Measurements from ENCODE around the gene ATG5.

The ATG5 gene

DNA sequence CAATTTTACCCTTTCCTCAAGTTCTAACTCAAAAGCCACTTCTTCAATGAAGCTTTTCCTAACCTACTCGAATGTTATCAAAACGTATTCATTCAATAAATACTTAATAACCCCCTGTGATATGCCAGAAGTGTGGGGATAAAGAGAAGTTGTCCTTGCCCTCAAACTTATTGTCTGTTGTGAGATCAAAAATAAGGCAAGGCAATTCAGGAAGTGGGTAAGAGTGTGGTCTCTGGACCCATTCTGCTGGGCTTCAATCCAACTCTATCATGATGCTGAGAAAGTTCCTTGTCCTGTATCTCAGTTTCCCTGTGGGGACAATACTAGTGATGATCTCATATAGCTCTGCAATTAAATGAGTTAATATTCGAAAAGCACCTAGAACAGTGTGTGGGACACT, 146.7 kb downstream of the ATG5 start:
- ATAC-seq = no peak

DNA sequence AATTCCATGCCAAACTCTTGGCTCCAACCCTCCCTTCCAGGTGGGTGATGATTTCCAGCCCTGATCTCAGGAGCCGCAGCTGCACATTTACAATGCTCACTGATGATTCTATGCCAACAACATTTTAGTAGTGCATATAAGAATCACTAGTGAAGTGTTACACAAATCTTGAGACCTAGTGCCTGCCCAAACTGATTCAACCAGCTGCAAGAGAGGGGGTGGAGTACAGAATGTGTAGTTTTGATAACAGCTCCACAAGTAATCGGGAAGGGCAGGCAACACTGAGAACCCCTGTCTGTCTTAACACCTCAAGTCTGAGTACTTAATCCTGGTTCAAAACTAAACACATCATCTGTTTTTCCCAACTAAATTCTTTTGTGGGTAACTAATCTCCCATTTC, 147.8 kb downstream of the ATG5 start:
- no peak for ATAC-seq

DNA sequence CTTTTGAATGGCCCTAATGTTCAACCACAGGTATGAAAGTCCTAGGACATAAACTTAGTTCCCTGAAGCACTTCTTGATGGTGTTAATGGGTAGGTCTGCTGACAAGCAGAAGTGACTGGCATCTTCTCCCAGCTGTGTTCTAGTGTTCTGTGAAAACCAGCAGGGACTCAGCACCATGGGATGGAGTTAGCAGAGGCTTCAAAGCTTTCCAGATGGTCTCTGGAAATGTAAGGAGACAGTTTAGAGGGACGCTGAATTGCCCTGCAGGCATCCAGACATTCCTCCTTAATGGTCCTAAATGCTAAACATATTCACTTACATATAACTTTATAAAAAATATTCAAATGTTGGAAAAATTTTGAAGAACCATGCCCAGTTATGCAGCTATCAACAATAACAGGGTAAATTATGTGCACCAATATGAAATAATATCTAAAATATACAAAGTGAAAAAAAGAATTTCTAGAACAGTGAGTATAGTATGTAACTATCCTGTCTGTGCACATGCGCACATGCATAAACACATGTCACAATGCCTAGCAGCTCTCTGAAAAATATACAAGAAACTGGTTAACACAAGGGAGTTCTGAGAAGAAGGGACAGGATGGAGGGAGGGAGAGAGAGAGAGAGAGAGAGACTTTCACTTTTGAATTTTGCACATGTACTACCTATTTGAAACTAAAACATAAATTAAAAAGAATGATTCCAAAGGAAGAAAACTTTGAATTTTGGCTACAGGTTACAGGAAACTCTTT, 152.3 kb downstream of the ATG5 start:
- ATAC-seq = peak in 1 of 2 donors; percentile 25

DNA sequence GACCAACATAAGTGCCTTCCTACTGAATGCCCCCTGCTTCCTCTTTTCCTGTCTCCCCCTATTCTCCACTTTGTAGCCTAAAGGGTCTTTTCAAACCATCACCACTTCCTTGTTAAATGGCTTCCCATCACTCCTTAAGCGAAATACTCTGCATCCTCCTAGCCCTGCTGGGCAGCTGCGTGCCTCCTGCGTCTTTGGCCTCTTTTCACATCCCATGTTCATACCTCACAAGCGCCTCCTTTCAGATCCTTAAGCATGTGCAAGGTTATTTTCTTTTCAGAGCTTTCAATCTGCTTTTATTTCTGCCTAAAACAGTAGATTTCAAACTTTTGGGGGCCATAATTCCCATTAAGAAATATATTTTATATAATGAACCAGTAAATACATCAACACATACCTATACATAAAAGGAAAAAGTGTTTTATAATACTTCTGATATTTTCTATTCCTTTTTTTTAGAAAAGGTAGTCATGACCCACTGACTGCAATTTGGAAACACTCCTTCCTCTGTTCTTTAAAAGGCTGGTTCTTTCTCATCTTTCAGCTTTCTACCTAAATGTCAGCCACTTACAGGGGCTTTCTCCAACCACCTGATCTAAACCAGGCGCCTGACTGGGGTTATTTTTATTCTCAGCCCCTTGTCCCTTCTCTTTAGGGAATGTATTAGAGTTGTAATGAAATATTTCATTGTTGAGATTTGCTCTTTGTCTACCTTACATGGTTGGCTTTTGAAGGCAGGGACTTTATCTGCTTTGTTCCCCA, 155.3 kb downstream of the ATG5 start:
- no peak for ATAC-seq

DNA sequence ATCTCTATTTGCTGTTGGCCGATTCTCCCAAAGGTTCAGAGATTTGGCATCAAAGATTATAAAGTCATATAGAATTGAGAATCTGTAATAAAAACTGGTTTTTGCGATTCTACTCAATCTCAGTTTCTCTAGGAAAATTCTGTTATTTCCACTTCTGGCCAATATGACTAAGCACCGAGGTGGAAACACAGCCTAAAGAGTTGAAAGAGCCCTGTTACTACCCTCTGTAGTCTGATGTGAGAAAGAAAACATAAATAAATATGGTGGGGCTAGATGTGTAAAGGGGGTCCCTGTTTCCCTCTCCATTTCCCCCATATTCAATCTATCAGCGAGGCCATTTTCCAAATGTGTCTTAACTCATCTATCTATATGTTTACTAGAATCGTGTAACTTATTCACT, 156.0 kb downstream of the ATG5 start:
- no peak for ATAC-seq

DNA sequence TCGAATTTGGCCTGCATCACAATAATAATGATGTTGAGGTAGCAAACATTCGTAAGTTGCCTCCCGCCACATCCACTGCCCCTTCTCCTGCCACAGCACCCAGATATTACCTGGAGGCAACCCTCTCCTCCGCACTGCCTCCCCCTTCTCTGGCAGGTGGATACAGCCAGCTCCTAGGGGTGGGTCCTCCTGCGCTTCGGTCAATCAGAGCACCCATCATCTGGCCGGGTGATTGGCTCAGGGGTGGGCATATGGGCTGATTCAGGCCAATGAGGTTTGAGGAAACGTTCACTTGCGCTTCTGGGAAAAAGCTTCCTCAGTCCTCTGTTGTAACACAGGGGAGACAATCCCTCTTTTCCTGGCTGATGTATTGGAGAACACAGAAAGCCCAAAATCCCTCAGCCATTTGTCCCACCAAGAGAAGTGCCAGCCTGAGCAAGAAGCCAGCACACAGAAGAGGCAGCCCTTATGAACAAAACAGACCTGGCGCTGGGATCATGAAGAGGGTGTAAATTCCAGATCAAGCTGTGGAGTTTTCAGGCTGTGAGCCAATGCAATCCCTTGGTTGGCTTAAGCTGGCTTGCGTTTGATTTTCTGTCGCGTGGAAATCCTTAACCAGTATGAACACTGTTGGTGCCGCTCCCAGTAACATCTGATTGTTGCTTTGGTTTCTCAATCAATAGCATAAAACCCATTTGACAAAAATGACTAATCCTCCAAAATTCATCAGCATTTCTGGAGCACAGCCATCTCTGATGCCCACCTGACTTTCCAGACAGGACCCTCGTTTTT, 157.3 kb downstream of the ATG5 start:
- no peak for ATAC-seq

DNA sequence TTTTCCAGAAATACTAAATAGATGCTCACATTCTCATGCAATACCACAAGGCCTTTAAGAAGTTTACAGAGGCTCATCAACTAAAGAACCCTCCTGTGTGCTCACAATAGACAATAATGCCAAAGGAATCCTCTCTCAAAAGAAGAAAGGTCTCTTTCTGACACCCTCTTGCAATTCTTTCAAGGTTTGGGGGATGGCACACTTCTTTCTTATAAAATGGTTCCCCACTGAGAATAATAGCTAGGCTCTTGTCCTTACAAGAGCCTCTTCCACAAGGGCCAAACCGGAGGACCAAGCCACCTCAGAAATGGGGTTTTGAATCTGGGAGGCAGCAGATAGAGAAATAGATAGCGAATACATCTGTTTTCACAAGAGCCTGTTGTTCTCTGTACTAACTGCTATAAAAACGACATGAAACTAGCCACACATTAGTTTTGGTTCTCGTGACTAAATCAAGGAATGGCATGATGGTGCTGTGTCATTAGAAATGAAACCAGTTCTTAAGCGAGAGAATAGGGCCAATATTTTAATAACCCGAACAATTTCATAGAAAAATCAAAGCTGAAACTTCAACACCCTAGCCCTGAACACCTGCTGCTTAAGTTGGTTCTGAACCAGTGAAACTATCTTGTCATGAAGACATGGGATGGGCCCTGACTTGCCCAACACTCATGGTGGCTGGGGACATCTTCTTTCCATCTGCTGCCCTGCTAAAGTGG, 158.3 kb downstream of the ATG5 start:
- peak; percentile 44 for ATAC-seq

DNA sequence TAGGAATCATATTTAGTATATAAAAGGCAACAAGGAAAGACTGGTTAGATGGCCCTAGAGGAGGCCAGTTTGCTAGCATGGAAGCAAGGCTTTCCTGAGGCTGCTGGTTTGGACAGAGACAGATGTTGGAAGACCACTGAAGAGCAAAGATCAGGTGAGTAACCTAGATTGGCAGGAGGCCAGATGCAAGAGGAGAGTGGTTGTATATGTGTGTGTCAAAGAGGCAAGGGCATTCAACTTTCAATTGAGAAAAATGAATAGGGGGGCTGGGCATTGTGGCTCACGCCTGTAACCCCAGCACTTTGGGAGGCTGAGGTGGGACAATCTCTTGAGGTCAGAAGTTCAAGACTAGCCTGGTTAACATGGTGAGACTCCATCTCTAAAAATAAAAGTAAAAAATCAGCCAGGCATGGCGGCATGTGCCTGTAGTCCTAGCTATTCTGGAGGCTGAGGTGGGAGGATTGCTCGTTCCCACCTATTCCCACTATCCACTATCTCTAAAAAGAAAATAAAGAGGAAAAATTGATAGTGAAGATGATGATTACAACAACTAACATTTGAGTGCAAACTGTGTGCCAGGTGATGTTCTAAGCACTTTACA, 159.6 kb downstream of the ATG5 start:
- ATAC-seq = no peak

DNA sequence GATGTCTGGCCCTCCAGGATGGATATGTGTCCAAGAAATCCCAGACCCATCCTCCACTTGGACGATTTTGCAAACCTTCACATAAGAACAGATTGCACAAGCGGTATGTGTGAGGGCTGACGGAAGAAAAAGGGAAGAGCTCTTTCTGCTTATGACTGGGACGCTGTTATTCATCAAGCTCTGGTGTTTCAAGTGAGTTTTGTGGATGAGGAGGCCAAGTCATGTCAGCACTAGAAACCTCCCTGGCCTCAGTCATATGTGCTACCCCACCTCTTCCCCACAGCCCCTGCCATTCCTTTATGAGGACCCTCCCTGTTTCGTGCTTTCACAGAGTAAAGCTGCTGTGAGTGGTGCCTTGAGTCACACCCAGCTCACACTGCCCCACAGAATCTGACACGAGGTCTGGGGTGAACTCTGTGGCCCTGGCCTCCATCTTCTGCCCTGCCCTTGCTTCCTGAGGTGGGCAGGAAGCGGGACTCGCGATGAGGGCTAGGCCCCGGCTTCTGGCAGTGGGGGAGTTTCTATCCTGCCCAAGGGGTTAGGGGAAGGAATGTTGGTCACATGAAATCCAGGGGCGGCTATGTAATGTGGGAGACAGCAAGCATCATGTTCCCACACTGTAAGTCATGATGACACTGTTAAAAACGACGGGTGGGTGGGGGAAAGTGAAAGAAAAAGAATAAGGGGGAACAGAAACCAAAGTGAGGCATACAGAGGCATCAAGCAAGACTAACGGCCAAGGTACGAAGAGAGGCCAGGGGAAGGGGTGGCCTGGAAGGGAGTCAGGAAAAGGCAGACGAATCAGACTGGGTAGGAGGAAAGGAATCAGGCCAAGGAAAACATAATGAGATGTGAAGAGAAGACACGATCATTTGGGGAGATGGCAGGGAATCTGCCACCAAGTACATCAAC, 161.3 kb downstream of the ATG5 start:
- peak; percentile 82 for ATAC-seq

DNA sequence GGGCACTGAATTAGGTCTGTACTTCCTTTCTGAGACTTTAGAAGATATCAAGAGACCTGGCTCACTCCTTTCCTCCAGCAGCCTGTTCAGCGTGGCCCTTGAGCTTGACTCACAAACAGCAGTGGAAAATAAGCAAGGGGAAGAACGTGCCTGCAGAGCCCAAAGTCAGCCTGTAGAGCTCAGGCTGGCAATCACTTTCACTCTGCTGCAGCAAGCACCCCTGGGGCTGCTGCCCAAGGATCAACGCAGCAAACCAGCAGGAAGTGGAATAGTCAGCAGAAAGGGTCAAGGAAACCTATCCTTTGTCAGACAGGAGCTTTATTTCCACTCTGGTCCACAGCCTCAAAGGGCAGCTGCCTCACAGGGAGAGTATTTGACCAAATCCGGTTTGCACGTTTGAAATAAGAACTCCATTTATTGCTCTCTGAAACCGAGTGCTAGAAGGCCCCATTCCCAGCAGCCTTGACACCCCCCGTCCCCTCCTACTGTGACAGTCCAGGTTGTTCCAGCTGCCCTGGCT, 162.1 kb downstream of the ATG5 start:
- ATAC-seq = peak; percentile 14 to 23

DNA sequence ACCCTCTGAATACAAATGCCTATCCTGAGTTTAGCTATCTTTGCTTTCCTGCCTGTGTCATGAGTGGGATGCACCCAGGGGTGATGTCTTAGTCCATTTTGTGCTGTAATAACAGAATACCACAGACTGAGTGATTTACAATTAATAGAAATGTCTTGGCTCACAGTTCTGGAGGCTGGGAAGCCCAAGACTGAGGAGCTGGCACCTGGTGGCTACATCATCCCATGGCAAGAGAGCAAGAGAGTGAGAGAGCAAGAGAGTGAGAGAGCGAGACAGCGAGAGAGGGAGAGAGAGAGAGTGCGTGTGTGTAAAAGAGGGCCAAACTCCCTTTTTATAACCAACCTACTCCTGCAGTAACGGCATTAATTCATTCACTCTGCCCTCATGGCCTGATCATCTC, 162.6 kb downstream of the ATG5 start:
- ATAC-seq = no peak

DNA sequence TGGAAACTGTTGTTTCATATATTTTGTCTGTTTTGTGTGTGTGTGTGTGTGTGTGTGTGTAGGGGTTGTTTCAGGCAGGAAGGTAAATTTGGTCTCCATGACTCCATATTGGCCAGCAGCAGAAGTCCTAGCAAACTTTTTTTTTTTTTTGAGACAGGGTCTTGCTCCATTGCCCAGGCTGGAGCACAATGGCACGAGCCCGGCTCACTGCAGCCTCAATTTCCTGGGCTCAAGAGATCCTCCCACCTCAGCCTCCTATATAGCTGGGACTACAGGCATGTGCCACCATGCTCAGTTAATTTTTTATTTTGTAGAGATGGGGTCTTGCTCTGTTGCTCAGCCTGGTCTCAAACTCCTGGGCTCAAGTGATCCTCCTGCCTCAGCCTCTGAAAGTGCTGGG, 163.7 kb downstream of the ATG5 start:
- ATAC-seq = no peak

DNA sequence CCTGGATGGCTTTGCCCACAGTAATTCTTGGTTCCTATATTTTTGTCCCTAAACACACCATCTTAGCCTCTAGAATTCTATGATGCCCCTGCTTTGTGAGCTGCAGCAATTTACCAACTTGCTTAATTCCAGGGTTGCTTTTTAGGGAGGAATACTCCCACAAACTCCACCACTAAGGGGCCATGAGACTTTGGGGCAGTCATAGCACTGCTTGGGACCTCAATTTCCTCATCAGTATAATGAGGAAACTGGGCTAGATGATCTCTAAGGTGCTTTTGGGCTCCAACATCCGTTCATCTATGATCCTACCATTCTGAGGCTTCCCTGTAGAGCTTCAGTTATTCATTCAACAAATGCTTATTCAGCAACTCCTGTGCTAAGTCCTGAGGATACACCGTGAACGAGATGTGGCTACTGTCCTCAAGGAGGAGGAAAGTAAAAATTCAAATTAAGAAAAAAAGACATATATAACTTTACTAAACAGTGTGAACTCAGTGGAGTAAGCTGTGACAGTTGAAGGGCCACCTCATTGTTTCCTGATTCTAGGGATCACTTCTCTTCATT, 164.2 kb downstream of the ATG5 start:
- no peak for ATAC-seq

DNA sequence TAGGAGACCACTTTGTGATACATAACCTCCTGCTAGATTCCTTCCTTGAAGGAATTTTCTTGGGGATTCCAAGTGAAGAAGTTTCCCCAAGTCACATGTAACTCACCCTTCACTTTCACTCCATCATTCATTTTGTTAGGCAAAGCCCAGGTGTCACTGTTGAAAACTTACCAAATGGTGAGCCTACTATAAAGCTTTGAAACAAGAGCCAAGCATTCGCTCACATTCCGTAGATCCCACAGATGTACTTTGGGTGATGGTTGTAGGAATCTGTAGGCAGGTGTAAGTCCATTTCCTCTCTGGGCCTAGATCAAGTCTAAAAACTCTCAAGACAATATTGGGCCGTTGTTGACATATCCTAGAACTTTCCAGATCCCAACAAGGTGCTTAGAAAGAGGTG, 165.4 kb downstream of the ATG5 start:
- no peak for ATAC-seq

DNA sequence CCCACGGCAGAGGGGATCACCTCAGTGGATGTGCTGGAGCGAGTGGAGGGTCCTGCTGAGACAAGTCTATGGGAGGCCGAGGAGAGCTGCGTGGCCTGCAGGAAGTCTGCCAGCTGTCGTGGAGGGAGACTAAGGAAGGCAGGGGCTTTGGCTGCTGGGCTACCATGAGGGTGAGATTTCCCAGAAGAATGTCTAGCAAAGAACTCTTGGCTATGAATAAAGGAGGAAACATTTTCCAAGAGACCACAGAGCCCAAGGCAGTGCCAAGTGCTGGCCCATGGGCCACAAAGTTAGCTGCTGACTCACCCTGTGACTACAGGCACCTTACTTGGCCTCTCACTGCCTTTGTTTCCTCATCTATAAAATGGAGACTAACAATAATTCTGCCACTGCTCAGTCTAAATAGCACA, 166.0 kb downstream of the ATG5 start:
- ATAC-seq = no peak

DNA sequence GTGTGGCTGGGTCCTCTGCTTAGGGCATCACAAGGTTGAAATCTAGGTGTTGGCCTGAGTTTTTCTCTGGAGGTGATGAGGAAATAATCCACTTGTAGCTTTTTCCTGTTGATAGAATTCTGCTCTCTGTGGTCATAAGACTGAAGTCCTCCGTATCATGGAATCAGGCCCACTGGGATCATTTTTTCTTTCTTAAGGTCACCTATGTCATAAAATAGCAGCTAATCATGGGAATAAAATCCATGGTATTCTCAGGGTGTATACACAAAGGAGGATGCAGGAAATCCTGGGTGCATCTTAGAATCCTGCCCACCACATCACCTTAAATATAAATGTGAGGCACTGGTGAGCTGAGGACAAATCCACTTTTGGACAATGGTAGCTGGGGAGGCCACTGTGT, 166.7 kb downstream of the ATG5 start:
- ATAC-seq = no peak

DNA sequence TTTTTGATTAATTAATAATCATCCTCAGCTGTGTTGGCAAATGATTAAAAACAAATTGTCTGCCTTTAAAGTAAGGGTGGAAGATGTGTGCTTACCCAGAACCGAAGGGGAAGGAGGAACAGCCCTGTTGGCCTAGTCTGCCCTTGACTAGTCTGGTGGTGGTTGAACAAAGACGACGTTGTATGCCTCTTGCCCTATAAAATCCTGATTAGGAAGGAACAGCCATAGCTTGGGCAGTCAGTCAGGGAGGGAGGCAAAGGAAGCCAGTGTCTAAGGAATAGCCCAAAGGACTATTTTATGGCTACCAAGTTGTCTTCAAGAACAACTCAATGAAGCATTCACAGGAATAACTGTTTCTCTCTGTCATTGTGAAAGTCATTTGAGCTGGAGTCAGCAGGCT, 168.7 kb downstream of the ATG5 start:
- no peak for ATAC-seq

DNA sequence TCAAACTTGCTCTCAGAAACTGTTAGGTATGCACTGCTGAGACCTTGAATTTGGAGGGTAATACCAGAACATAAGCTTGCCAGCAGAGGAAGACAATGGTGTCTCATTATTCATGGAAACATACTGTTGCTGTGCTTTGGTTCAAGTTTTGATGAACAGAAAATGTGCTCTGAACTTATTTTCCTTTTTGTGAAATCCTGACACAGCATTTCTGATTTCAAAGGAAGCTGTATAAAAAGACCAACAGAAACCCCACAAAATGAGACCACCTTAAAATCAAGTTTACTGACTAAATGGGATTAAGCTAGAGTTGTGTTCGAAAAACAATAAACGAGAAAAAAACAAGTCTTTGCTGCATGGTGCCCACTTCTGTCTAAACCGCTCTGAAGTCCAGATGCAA, 169.1 kb downstream of the ATG5 start:
- ATAC-seq = no peak

DNA sequence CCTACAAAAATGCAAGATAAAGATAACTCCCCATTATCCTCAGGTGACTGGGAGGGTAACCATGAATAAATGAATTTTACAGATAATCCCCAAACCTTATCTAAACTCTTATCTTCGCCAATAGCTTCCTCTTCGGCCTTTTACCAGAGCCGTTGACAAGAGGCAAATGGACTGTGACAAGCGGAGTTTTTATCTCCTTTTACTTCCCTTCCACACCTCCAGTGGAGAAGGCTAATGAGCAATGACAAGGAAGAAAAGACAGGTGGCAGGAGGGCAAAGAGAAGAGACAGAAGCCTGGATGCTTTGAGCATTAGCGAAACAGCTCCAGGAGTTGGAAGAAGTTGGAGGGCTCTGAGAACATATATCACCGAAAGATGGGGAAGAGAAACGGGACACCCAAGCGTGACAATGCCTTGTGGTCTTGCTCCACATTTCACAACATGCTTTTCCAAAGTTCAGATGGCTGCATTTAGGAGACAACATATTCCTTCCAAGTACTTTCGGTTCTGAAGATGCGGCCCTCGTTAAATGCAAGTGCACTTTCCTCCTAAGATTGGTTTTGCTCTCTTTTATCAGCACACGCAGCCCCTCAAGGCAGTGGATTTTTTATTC, 170.2 kb downstream of the ATG5 start:
- no peak for ATAC-seq

DNA sequence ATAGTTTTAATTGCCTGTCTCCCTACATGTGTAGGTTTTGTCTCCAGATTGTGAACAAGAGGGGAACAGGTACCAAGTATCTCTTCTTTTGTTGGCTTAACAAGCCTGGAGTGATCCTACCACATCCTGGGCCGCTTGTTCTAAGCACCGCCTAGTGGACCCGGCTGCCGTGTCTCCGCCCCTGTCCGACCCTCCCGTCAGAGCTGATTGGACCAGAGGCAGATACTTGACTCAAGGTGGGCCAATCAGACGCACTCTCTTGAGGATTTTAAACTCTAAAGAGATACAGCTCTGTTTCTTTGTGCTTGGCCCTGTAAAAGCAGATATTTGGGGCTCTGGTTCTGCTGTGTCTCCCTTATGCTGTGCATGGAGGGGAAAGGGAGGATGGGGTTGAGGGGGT, 171.2 kb downstream of the ATG5 start:
- no peak for ATAC-seq

Measured in activated CD4-positive, CD25-positive, alpha-beta regulatory T cell treated with anti-CD3 and anti-CD28 coated beads, Interleukin-2, amount 50 U/mL, for 24 hours (primary cell).